Activated CD8-positive, alpha-beta memory T cell treated with anti-CD3 and anti-CD28 coated beads for 4 hours (primary cell): ENCODE results near the gene LRRC55.

Source experiments
- DNase-seq, 2 donors: peaks; one replicate each; pipeline ENCODE4 v3.0.0-alpha.2; 2020; ENCODE audit warnings: low read depth in 2 of 2

The LRRC55 gene, protein sequence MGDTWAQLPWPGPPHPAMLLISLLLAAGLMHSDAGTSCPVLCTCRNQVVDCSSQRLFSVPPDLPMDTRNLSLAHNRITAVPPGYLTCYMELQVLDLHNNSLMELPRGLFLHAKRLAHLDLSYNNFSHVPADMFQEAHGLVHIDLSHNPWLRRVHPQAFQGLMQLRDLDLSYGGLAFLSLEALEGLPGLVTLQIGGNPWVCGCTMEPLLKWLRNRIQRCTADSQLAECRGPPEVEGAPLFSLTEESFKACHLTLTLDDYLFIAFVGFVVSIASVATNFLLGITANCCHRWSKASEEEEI

DNA sequence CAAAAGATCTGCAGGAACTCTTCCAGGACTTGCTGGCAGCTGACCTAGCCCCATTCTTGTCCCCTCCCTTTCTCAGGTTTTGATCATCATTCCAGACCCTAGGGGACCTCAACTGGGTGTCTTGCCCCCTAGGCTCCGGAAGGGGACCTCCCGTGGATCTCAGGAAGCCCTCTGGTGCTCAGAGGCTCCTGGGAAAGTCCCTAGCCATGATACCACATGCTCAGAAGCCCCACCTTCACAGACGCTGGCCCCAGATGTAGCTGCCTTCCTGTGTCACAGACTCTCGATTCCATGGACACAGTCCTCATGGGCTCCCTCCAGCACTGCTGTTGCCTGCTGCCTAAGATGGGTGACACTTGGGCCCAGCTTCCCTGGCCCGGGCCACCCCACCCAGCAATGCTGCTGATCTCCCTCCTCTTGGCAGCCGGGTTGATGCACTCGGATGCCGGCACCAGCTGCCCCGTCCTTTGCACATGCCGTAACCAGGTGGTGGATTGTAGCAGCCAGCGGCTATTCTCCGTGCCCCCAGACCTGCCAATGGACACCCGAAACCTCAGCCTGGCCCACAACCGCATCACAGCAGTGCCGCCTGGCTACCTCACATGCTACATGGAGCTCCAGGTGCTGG lies at the start of gene LRRC55:
LRRC55 (plus strand) TSS at position 276 of the 628 bp plus-strand sequence; CDS start at position 346, 70 bp downstream.
- DNase-seq: no peak

DNA sequence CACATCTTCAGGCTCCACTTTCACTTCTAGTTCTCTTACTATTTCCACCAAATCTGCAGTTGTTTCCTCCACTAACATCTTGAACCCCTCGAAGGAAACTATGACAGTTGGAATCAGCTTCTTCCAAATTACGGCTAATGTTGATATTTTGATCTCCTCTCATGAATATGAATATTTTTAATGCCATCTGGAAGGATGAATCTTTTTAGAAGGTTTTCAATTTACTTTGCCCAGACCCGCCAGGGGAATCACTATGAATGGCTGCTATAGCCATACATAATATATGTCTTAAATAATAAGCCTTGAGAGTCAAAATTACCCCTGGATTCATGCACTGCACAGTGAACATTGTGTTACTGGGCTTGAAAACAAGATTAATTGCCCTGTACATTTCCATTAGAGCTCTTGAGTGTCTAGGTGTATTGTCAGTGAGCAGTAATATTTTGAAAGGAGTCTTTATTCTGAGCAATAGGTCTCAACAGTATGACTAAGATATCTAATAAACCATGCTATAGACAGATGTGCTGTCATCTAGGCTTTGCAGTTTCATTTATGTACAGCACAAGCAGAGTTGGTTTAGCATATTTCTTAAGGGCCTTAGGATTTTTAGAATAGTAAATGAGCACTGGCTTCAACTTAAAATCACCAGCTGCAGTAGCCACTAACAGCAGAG lies 48.3 kb upstream of the LRRC55 start:
- no peak for DNase-seq

DNA sequence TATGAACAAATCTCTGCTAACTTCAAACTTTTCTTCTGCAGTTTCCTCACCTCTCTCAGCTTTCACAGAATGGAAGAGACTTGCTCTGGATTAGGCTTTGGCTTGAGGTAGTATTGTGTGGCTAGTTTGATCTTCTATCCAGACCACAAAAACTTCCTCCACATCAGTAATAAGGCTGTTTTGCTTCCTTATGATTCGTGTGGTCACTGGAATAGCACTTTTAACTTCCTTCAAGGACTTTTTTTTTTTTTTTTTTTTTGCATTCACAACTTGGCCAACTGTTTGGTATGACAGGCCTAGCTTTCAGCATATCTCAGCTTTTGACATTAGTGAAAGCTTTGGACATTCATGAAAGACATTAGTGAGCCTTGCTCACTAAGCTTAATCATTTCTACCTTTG lies 47.5 kb upstream of the LRRC55 start:
- no peak for DNase-seq

DNA sequence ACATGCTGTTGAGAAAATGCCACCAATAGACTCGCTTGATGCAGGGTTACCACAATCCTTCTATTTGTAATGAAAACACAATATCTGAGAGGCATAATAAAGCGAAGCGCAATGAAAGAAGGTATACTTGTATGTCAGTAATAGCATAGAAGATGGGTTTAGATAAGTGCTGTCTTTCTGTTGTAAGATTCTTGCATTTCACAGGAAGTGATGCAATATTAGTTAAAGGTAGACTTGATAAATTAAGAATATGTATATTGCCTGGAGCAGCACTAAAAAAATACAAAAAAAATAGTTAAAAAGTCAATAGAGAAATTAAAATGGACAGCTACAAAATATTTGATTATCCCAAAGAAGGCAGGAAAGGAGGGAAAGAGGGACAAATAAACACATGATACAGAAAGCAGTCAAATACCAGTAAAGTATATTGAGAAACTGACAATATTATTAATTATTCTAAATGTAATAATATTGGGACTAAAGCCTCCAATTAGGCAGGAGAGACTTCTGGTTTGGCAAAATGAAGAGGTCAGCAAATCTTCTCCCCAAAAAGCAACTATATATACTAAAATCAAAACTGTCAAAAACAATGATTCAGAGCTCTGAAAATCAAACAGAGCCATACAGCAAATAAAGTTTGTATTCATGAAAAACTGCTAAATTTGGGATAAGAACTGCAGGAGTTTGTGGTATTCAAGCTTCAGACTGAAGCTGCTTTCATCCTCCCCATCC lies 46.6 kb upstream of the LRRC55 start:
- no peak for DNase-seq

DNA sequence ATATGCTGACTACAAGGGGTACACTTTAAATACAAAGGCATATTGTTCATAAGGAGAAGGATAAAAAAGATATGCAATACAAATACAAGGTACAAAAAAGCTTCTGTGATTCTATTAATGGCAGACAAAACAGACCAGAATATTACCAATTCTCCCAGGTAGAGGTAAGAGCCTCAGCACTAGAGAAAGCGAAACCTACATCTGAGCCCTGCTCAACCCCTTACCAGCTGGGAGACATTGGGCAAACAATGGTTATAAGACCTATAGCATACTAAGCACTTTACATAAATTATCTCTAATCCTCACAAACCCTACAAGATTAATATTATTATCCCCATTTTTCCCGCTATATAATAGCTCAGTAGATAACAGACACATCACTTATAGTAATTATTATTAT lies 41.2 kb upstream of the LRRC55 start:
- no peak for DNase-seq

DNA sequence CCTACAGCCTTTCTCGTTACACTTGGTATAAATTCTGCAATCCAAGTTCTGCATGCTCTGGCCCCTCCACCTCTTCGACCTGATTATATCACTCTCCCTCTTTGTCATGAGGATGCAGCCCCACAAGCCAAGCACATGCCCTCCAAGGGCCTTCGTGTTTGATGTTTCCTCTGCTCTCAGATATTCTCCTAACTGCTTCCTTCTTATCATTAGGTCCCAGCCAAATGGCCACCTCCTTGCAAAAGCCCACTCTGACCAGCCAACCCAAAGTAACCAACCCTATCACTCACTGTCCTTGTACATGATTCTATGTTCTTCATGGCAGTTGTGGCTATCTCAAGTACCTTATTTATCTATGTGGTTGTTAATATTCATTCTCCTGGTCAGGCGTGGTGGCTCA lies 38.3 kb upstream of the LRRC55 start:
- no peak for DNase-seq

DNA sequence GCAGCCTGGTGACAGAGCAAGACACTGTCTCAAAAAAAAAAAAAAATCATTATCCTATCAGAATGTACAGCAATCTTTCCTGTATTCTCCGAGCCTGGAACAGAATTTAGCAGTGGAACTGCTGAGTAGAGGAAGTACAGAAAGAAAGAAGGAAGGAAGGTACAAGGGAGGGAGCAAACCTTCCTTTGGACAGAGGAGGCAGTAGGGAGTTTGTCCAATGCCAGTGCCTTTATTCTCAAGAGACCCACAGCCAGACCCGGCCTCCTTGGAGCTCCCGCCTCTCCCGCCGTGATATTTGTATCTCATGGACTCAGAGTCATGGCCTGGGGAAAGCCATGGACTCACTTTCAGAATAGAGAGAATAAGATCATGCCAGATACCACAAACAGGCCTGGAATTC lies 37.7 kb upstream of the LRRC55 start:
- no peak for DNase-seq

DNA sequence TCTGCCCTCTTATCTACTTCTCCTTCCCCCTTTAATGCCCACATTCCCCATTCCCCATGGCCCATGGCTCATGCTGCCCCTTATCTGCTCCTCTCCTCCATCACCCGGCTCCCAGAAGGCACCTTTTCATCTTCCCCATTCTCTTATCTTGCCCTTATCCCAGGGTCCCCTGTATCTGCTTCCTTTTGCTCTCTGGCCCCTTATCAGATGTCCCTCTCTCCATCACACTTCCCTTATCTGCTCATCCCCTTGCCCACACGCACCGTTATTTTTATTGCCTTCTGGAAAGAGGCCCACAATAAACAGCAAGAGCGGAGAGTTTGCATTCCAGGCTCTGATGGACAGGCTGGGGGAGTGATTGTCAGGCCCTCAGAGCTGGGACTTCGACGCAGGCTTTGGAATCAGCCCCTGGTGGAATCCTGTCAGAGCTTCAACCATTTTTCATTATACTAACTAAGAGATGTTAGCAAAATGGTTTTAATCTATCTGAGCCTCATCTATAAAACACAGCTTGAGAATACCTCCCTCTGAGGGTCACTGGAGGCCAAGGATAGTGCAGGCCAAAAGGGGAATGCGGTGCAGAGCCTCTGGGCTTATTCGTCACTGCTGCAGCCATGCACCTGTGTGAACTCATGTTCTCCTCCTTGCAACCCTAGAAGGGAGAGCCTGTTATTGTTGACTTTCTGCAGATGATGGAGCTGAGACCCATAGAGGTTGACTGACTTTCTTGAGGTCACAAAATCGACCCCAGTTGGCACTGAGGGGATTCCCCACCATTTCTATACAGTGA lies 37.0 kb upstream of the LRRC55 start:
- DNase-seq: no peak

DNA sequence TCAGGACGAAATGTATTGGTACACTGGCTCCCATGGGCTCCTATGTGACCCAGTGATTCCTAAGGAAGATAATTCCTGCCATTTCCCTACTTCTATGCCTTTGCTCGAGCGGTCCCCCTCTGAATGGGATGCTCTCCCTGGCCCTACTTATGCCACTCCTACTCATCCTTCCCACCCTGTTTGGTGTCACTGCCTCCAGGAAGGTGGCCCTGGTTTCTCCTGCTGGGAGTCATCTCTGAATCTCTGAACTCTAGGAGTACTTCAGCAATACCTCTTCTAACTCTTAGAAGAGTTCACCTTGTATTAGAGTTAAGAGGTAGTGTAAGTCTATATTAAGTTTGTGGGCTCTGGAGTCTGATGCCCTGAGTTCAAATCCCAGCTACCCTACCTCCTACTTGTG lies 35.5 kb upstream of the LRRC55 start:
- DNase-seq: no peak

DNA sequence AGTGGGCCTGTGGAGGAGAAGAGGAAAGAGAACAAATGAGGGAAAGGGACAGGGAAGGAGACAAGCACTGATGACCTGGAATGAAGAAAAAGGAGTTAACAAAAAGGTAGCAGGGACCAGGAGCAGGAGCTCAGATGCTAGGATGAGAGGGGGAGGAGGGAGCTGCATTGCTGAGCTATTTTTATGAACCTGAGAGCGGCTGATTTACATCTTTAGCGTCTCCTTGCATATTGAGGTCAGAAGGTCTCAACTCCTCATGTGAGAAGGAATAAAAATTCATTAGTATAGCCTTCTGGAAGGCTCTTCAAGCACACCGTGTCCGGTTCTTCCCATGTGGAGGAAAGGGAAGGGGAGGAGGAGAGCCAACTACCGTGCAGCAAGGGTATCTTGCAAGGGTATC lies 33.1 kb upstream of the LRRC55 start:
- DNase-seq: no peak

DNA sequence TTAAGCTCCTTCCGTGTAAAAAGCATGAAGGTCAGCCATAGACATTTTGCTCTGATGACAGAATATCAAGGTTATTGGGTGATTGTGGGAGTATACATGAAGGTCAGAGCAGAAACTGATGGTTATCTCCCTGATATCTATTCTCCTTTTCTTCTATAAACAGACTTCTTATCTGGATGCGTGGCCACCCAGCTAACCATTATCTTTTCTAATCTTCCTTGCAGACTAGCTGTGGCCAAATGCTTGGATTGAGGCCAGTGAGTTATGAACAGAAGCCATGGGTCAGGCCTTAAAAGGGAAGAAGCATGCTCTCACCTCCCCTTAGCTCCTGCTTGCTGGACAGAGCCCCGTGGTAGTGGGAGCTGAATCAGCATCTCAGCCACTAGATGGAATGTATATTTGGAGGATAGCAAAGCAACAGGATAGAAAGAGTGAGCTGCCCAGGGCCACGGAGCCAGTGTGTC lies 31.3 kb upstream of the LRRC55 start:
- DNase-seq: no peak

DNA sequence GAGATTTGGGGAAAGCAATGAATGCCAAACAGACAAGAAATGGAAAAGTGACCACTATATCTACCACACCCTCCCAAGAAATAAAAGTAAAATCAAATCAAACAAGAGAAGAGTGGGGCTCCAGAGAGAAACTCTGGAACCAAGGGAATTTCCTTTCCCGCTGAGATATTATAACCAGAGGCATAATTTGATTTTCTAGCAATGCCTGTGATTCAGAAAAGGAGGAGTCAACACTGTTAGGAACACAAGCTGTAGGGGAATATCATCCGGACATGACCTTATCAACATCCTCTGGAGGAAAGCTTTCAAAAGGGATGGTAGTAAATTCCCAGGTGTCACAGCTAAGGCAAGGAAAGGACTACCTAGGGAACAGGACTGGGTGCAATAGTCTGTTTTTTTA lies 29.6 kb upstream of the LRRC55 start:
- DNase-seq: no peak

DNA sequence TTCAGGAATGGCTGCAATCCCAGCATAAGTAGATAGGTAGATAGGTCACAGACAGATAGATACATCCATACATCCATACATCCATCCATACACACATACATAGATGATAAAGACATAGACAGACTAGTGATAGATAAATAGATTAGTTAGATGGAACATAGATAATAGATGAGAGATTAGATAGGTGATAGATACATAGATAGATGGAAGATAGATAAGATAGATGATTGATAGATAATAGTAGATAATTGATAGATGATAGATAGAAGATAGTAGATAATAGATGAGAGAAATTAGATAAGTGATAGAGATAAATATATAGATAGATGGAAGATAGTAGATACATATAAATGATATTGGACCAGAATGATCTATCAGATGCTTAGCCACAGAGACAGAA lies 28.3 kb upstream of the LRRC55 start:
- no peak for DNase-seq

DNA sequence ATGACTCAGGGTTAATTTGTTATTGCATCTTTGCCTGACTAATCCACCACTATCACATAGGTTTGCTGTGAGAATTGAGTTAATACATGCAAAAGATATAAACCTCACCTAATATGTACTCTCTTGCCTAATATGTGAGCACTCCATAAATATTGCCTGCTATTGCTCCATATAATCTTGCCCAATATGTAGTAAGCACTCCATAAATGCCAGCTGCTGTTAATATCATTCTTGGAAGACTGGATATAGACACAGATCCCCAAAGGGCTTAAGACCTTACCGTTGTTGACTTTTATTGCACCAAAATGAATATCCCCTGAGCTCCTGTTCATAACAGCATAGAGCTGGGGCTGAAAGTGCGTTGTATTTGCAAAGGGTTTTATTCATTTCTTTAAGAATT lies 27.0 kb upstream of the LRRC55 start:
- DNase-seq: no peak

DNA sequence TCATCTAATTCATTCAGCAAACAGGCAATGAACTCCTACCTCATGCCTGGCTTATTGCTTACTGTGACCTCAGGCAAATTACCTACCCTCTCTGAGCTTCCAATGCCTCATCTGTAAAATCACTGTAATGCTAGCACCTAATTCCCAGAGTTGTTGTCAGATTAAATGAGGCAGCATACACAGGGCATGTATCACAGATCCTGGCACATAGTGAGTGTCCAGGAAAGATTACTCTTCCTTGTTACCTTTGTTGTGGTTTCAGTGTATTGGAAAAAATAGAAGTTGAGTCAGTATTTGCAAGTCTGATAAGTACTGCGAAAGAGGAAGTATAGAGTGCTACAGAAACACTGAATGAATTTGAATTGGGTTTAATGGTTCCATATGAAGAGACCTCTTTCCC lies 26.4 kb upstream of the LRRC55 start:
- no peak for DNase-seq

DNA sequence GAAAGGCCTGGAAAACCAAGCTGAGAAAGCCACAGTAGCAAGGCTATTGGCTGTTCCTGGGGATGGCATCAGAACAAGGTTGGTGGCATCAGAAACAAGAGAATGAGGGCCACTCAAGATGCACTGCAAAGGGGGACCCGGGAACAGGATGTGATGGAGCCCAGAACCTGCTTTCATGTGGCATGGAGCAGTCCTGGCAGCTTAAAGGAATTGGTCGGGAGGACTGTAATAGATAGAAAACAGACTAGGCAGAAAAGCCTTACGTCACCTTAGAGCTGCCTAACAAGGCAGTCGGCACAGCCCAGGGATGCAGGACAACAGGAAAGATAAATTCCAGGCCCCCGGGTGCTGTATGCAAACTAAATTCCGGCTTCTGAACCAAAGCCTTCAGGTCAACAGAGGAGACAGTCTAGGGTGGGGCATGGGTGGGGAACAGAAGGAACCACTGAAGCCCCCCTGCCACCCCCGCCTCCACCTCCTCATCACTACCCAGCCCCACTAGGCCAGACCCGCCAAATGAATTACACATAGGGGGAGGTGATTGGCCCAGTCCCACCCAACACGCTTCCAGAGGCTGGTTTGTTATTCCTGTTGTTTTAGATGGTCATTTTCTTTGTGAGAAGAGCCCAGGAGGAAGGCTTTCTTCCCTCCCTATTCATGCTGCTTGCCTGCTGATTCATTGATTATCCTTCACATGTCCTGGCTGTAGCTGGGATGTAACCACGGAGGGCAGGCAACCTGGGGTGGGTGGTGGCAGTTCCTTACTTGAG lies 25.7 kb upstream of the LRRC55 start:
- no peak for DNase-seq

DNA sequence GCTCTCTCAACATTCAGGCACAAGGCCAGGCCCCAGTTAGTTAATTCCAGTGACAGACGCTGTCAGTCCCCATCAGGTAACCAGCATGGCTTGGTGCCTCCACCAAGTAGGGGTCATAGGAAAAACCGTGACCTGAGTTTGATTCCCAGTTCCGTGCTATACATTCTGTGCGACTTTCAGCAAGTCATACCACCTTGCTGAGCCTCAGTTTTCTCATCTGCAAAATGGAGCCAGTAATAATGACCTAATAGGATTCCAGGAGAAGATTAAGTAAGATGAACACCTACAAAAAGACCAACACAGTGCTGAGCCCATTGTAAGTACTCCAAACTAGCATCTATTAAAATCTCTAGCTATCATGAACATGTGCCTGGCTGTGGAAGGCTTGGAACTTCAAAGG lies 24.8 kb upstream of the LRRC55 start:
- no peak for DNase-seq

DNA sequence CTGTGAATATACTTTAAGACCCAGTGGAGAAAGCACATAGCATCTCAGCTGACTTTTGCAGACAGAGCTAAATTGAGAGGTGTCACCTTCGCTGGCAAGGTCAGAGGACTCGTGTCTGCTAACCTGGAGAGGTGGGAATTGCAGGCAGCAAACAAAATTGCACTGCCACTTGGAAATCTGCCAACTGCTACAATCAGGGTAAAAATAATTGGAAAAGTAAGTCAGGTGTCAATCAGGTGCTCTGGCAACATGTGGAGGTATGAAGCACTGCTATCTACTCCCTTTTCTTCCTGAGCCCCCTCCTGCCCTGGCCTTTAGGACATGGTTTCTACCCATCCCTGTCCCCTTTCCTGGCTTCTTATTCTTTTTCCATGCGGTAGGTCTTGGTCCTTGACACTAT lies 24.1 kb upstream of the LRRC55 start:
- no peak for DNase-seq

DNA sequence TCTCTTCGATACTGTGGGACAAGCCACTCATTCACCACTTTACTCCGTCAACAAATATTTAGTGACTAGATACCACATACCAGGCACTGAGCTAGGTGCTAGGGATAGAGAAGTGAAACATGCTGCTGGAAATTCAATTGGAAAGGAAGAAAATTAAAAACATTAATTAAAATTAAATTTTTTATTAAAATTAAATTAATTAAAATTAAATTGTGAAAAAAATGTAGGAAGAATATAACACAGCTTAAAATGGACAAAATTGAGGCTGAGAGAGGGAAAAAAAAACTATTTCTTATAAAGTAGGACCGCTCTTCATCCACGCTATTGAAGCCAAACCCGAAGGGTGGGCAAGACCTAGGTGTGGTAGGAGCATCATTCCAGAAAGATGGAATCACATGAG lies 23.6 kb upstream of the LRRC55 start:
- no peak for DNase-seq

DNA sequence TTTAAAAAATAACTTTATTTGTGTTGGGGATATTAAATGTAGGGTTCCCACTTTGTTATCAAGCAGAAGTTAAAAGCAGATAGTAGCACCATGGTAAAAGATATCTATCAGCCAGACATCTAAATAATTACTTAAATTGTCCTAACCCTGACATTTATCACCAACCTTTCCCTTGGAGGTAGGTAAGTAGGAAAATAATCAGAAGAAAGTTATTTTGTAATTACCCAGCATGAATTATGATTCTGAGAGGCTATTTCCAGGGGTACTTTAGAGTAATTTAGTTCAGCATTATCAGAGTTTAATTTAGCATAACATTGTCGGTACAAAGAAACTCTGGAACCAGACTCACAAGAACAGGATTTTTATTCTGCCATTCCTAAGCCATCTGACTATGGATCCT lies 23.2 kb upstream of the LRRC55 start:
- no peak for DNase-seq

DNA sequence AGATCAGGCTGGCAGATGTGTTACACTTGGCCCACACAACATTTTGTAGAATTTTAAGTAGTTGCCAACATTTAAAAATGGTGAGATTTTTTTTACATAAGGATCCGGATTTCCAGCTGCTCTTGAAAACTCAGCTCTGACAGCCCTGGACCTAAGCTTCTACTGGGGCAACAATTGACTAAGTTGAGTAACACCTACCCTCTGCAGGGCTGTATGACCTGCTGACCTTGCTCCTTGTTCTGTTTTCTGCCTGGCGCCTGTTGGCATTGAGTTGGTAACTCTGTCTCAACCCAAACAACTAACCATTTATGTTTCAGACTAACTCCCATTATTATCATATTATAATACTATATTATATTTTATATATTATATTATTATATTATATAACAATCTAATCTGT lies 21.1 kb upstream of the LRRC55 start:
- DNase-seq: no peak
